Effector memory CD4-positive, alpha-beta T cell (primary cell): ENCODE data around the gene INTS11.

Source experiments
- DNase-seq, 3 donors: peaks; one replicate each; pipeline ENCODE4 v3.0.0-alpha.2; 2020
- H3K27ac ChIP-seq: 2 replicates; pipeline ENCODE4 v1.7.0; 2013; ENCODE audit warnings: mild to moderate bottlenecking, low read length, moderate library complexity; ENCODE audit not compliant: insufficient read depth, poor library complexity, severe bottlenecking
- H3K27me3 ChIP-seq: replicated peaks from 2 replicates; pipeline ENCODE4 v1.7.0; 2013; ENCODE audit warnings: mild to moderate bottlenecking, low read length; ENCODE audit not compliant: insufficient read depth, control insufficient read depth, poor library complexity, severe bottlenecking
- H3K36me3 ChIP-seq: 2 replicates; pipeline ENCODE4 v1.7.0; 2013; ENCODE audit warnings: mild to moderate bottlenecking, low read length, moderate library complexity; ENCODE audit not compliant: control insufficient read depth, insufficient read depth
- H3K4me1 ChIP-seq: 2 replicates; pipeline ENCODE4 v1.7.0; 2013; ENCODE audit warnings: low read length, mild to moderate bottlenecking; ENCODE audit not compliant: control insufficient read depth, insufficient read depth, poor library complexity, severe bottlenecking
- H3K4me3 ChIP-seq: 2 replicates; pipeline ENCODE4 v1.7.0; 2013; ENCODE audit warnings: low read length, low read depth, mild to moderate bottlenecking; ENCODE audit not compliant: insufficient read depth, poor library complexity, severe bottlenecking
- H3K9me3 ChIP-seq: 2 replicates; pipeline ENCODE4 v1.7.0; 2013; ENCODE audit warnings: mild to moderate bottlenecking, low read length, moderate library complexity; ENCODE audit not compliant: control insufficient read depth

INTS11 gene

DNA sequence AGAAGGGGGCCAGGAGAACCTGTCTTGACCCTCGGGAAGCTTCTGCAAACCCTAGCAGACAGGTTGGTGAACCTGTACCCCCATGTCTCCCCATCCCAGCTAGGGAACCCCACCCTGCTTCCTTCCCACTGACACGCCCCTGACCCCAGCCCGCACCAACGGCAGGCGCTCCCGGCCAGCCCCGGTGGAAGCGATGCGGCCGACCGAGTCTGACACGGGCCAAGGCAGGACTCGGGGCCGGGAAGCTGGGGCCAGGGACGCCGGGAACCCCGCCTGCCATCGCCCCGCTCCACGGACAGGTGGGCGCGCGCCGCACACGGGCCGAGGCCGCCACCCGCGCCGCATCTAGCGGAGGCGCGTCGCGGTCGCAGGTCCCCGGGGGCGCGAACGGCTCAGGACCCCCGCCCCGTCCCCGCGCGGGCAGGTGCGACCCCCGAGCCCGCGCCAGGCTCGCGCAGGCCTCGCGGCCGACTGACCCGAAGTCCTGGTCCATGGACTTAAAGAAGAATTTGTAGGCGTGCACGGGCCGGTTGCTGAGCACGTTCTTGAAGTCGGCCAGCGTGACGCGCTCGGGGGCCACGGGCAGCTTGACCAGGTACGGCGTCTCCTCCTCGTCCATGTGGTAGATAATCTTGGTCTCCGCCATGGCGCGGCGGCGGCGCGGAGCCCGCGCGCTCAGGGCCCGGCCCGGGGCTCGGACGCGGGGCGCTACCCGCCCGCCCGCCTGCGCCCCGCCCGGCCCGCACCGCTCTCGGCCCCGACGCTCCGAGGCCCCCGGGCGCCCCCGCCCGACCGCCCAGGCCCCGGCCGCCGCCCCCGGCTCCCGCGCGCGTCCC is 24.2 kb upstream of the INTS11 start:
- Histone ChIP-seq H3K36me3 (no peaks in the 10 kb centered on the region), H3K27me3 (peaks cover 13% of the 10 kb centered on the region), H3K4me1 (peaks cover 20% of the 10 kb centered on the region), H3K27ac (no peak overlapping the region), H3K4me3 (peak overlapping the region; percentile 52), H3K9me3 (no peaks in the 10 kb centered on the region)
- no peak for DNase-seq

DNA sequence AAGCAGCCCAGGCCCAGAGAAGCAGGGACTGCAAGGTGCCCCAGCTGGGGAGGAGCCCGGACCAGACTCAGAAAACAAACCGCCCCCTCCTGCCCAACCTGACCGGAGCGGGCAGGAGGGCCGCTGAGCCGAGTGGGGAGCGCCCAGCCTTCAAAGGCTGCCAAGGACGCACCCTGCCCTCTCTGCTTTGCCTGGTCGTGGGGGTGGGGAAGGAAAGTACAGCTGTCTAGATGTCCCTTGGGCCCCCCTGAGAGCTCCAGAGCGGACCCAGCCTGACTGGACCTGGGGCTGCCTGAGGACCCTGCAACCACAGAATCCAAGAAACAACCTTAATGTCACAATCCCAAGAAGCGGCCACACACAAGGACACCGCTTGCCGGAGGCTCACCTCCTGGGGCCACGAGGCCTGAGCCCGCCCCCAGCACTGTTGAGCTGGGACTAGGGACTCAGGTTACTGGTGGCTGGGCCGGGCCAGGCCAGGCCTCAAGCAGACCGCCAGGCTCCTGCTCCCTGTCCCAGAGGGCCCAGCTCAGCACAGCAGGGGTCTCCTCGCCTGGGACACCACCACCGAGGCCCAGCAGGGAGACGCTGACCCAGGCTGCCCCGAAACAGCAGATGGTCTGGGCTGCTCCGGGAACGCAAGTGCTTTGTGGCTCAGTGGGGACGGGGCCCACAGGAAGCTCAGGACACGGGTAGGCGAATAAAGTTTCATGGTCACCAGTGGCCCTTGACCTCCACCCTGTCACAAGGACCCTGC is 23.4 kb upstream of the INTS11 start:
- Histone ChIP-seq H3K27me3 (peaks cover 5% of the 10 kb centered on the region), H3K27ac (no peak overlapping the region), H3K4me1 (peaks cover 18% of the 10 kb centered on the region), H3K9me3 (no peaks in the 10 kb centered on the region), H3K36me3 (no peaks in the 10 kb centered on the region), H3K4me3 (peak overlapping the region; percentile 52)
- DNase-seq = no peak

DNA sequence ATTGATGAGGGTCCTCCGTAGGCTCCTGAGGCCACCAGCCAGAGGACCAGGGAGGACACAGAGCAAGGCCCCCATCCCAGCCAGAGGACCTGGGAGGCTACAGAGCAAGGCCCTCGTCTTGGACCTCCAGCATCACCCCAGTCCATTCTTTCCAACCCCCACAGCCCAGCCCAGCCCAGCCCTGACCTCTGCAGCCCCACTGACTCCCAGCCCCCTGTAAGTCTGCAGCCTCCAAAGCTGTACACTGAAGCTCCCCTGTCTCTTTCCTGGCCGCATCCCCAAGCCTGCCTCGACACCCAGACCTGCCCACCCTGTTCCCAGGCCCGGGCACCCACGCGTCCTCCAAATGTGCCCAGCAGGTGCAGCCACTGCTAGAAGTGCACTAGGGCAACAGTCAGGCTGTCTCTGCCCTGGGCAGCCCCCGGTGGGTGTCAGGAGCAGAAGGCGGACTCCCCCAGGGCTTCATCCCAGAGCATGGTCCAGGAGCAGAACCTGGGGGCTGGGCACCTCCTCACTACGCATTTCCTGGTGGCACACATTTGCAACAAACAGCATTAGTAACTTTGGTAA is 22.7 kb upstream of the INTS11 start:
- Histone ChIP-seq H3K4me3 (no peak overlapping the region), H3K27ac (no peak overlapping the region), H3K36me3 (no peaks in the 10 kb centered on the region), H3K9me3 (no peaks in the 10 kb centered on the region), H3K27me3 (peaks cover under 1% of the 10 kb centered on the region), H3K4me1 (peaks cover 18% of the 10 kb centered on the region)
- DNase-seq = no peak

DNA sequence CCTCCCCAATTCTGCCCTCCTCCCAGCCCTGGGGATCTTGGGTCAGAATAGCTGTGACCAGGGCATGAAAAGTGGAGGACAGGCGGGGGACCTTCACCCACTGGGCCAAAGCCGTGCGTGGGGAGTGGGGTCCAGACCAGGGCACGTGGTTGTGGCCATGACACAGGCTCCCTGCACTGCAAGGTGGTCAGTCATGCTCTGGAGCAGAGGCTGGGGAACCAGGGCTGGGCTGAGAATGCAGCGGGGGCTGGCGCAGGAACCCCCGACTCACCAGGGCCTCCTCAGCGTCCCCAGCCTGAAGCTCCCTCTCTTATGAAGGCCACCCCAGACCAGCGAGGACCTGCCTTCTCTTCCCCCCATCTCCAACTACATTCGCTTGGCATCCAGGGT is 22.0 kb upstream of the INTS11 start:
- H3K36me3 ChIP-seq = no peaks in the 10 kb centered on the region
- no peaks in the 10 kb centered on the region for H3K27me3 ChIP-seq
- no peak for DNase-seq
- H3K4me1 ChIP-seq = peaks cover 18% of the 10 kb centered on the region
- H3K4me3 ChIP-seq = no peak overlapping the region
- no peak overlapping the region for H3K27ac ChIP-seq
- H3K9me3 ChIP-seq = no peaks in the 10 kb centered on the region

DNA sequence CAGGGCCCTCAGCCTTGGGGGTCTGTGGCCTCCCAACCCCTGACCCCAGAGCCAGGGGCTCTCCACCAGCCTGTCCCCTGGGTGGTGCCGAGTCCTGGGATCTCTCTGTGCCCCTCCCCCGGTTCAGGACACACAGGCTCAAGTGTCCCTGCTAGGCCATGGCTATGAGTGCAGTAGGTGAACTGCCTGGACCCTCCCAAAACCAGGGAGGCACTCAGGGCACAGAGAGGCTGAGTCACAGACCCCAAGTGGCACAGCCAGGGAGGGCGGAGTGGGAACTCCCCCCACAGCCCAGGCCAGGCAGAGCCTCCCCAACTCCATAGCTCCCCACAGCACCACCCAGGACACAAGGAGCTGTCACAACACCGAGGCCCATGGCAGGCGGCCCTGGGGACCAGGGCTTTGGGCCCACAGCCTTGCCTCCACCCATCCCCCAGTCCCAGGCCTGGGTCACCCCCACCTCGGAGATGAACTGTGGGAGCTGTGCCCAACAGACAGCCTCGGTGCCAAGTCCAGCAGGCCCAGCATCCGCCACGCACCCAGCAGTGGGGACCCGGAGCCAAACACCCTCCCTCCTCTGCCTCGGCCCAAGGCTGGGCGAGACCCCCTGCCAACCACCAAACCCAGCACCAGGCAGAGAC is 21.5 kb upstream of the INTS11 start:
- no peaks in the 10 kb centered on the region for H3K36me3 ChIP-seq
- no peaks in the 10 kb centered on the region for H3K9me3 ChIP-seq
- H3K4me1 ChIP-seq = peaks cover 18% of the 10 kb centered on the region
- H3K27me3 ChIP-seq = no peaks in the 10 kb centered on the region
- H3K27ac ChIP-seq = no peak overlapping the region
- DNase-seq = no peak
- H3K4me3 ChIP-seq = no peak overlapping the region

DNA sequence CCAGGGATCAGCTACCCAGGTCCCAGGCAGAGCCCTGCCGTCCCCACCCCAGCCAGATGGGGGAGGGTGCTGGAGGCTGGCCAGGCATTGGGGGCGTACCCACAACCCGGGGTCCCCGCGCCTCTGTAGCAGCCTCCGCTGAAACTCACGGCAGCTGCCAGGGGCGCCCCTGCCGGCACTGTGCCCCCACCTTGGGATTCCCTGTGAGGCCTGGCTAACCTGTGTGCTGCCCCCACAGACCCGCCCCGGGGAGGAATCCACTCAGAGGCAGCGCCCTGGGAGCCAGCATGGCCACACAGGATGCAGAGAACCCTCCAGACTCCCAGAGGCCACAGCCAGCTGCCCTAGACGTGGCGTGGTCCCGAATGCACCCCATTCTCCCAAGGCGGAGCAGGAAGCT is 20.9 kb upstream of the INTS11 start:
- Histone ChIP-seq H3K27ac (no peak overlapping the region), H3K36me3 (no peaks in the 10 kb centered on the region), H3K4me3 (no peak overlapping the region), H3K4me1 (peaks cover 18% of the 10 kb centered on the region), H3K9me3 (no peaks in the 10 kb centered on the region), H3K27me3 (no peaks in the 10 kb centered on the region)
- DNase-seq = no peak

DNA sequence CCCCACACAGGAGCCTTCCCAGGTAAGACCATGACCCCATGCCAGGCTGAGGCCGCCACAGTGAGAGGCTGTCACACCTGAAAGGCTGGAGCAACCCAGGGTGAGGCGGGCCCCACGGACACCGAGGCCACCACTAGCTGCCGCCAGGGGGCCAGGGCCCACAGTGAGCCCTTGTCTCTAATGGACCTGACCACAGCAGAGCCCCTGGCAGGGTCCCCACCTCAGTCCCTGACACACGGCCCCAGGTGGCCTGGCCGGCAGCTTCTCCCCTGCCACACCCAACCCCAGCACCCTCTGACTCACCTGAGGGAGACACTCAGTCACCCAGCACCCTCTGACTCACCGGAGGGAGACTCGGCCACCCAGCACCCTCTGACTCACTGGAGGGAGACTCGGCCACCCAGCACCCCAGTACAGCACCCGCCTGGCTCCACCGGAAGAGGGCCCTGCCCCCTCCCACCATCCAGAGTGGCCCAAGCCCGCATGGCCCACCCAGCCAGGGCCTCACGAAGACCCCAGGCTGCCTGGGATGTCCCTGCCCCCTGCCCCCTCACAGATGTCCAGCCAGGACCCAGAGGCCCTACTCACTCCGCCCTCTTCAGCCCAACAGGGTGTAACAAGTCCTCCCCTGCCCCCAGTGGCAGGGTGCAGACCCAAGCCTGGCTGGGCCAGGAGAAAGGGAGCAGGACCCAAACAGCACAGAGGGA is 20.3 kb upstream of the INTS11 start:
- Histone ChIP-seq H3K36me3 (peaks cover 5% of the 10 kb centered on the region), H3K27ac (no peak overlapping the region), H3K4me1 (peaks cover 17% of the 10 kb centered on the region)

DNA sequence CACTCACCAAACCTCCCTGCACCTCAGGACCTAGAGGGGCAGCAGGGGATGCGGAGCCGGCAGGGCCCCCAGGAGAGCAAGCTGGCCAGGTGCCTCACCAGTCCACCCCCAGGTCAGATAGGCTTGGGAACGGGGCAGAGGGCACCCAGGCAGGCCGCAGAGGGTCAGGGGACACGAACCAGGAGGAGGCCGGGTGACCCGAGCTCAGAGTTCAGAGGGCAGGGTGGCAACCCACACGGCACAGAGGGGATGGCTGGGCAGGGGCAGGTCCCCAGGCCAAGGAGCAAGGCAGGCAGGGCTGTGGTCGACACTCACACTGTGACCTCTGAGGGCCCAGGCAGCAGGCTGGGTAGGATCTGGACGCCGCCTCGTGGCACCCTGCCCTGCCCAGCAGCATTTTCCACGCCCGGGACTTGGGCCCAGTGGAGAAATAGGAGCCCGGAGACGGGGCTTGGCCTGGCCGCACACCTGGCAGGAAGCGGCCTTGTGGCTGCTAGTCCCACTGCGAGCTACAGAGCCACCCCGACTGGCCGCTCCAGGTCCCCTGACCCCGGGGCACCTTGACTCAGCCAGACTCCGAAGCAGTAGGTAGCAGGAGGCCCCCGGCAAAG is 19.5 kb upstream of the INTS11 start:
- no peak overlapping the region for H3K4me3 ChIP-seq
- no peak for DNase-seq
- H3K4me1 ChIP-seq = peaks cover 16% of the 10 kb centered on the region
- H3K9me3 ChIP-seq = no peaks in the 10 kb centered on the region
- H3K27me3 ChIP-seq = no peaks in the 10 kb centered on the region
- H3K36me3 ChIP-seq = peaks cover 9% of the 10 kb centered on the region
- H3K27ac ChIP-seq = no peak overlapping the region

More for the DNA sequence above, 20.3 kb upstream of the INTS11 start:
- no peaks in the 10 kb centered on the region for H3K27me3 ChIP-seq
- DNase-seq = peak in 1 of 3 donors; percentile 29
- no peaks in the 10 kb centered on the region for H3K9me3 ChIP-seq
- H3K4me3 ChIP-seq = no peak overlapping the region

DNA sequence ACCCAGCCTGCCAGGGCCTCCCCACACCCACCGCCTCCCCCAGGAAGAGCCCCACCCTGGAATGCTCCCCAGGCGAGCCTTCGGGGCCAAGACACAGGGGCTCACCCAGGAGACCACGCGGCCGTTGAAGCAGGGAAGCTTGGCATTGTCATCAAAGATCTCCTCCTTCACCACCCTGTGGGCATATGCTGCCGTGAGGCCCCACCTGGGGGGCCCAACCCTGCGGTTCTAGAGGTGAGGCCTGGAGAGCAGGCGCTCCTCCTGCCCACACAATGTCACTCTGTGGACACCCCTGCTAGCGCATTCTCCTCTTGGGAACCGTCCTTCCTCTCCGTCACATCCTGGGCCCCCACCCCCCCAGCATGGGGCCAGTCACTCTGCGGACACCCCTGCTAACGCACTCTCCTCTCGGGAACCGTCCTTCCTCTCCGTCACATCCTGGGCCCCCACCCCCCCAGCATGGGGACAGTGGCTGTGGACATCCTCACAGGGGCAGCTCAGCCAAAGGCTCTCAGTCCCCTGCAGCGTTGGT is 18.2 kb upstream of the INTS11 start:
- Histone ChIP-seq H3K36me3 (peaks cover 11% of the 10 kb centered on the region), H3K4me3 (no peak overlapping the region), H3K4me1 (peaks cover 7% of the 10 kb centered on the region), H3K27ac (no peak overlapping the region), H3K27me3 (no peaks in the 10 kb centered on the region), H3K9me3 (no peaks in the 10 kb centered on the region)
- no peak for DNase-seq
